ENCODE results near the gene SAMD4A.
A peak's percentile ranks its signal among the peaks of the same experiment; 100 is the strongest.

SAMD4A gene

GRCh38 chr14:54676812-54677708 is 110.1 kb downstream of the SAMD4A start:
- peak; percentile 97 for DNase-seq (ENCODE audit: low read depth)
- no peak for TF ChIP-seq CTCF (conservative IDR thresholded peaks at IDR 0.05; ENCODE audit: control insufficient read depth, insufficient read depth, low read depth, low read length)
- peak overlapping the region; percentile 20 for H3K4me3 ChIP-seq (ENCODE audit: control insufficient read depth, low read depth, low read length)

- DNase-seq (ENCODE audit: low read depth): no peak
- H3K4me3 ChIP-seq (ENCODE audit: control insufficient read depth, low read depth, low read length): no peak overlapping the region
- no peak for TF ChIP-seq CTCF (conservative IDR thresholded peaks at IDR 0.05; ENCODE audit: control insufficient read depth, insufficient read depth, low read depth, low read length)
Measured at GRCh38 chr14:54680651-54681050, 113.7 kb downstream of the SAMD4A start.

- no peak for TF ChIP-seq CTCF (conservative IDR thresholded peaks at IDR 0.05; ENCODE audit: control insufficient read depth, insufficient read depth, low read depth, low read length)
- no peak overlapping the region for H3K4me3 ChIP-seq (ENCODE audit: control insufficient read depth, low read depth, low read length)
- DNase-seq (ENCODE audit: low read depth): peak; percentile 51
Measured at GRCh38 chr14:54681811-54682261, 114.9 kb downstream of the SAMD4A start.

- TF ChIP-seq CTCF (conservative IDR thresholded peaks at IDR 0.05; ENCODE audit: control insufficient read depth, insufficient read depth, low read depth, low read length): no peak
- H3K4me3 ChIP-seq (ENCODE audit: control insufficient read depth, low read depth, low read length): no peak overlapping the region
- no peak for DNase-seq (ENCODE audit: low read depth)
Measured at GRCh38 chr14:54682578-54682977, 115.7 kb downstream of the SAMD4A start.

- H3K4me3 ChIP-seq (ENCODE audit: control insufficient read depth, low read depth, low read length): peak overlapping the region; percentile 13
- no peak for TF ChIP-seq CTCF (conservative IDR thresholded peaks at IDR 0.05; ENCODE audit: control insufficient read depth, insufficient read depth, low read depth, low read length)
- peak; percentile 90 for DNase-seq (ENCODE audit: low read depth)
Measured at GRCh38 chr14:54683882-54684794, 117.2 kb downstream of the SAMD4A start.

GRCh38 chr14:54685286-54685845 is 118.4 kb downstream of the SAMD4A start:
- TF ChIP-seq CTCF (conservative IDR thresholded peaks at IDR 0.05; ENCODE audit: control insufficient read depth, insufficient read depth, low read depth, low read length): no peak
- DNase-seq (ENCODE audit: low read depth): no peak
- no peak overlapping the region for H3K4me3 ChIP-seq (ENCODE audit: control insufficient read depth, low read depth, low read length)
